ENCODE measurements around the gene HAS3.

Gene HAS3

GRCh38 chr16:69094501-69094900, 11.0 kb upstream of the HAS3 start:
- DNase-seq = no peak

- no peak for DNase-seq
These were observed 10.3 kb upstream of the HAS3 start for GRCh38 chr16:69095193-69095592.

GRCh38 chr16:69100071-69100691, 5.3 kb upstream of the HAS3 start:
- no peak for DNase-seq

- no peak for DNase-seq
These were observed 1.2 kb downstream of the HAS3 start for GRCh38 chr16:69106491-69107315.

GRCh38 chr16:69107316-69107962, 2.0 kb downstream of the HAS3 start:
- DNase-seq = no peak

GRCh38 chr16:69108064-69108904, 2.8 kb downstream of the HAS3 start:
- no peak for DNase-seq

GRCh38 chr16:69108905-69109252, 3.4 kb downstream of the HAS3 start:
- DNase-seq = no peak

GRCh38 chr16:69109486-69110270, 4.2 kb downstream of the HAS3 start:
- DNase-seq = no peak

- DNase-seq = no peak
These were observed 5.0 kb downstream of the HAS3 start for GRCh38 chr16:69110406-69110805.

GRCh38 chr16:69111216-69111875, 5.9 kb downstream of the HAS3 start:
- DNase-seq = no peak

GRCh38 chr16:69111876-69112230, 6.4 kb downstream of the HAS3 start:
- no peak for DNase-seq

- peak in 3 of 6 experiments; percentile 9 to 26 (median 14) for DNase-seq
These were observed 7.1 kb downstream of the HAS3 start for GRCh38 chr16:69112285-69113129.

- DNase-seq = no peak
These were observed 7.8 kb downstream of the HAS3 start for GRCh38 chr16:69113216-69113615.

GRCh38 chr16:69114346-69114975, 9.0 kb downstream of the HAS3 start:
- no peak for DNase-seq

- no peak for DNase-seq
These were observed 9.5 kb downstream of the HAS3 start for GRCh38 chr16:69114976-69115355.

GRCh38 chr16:69115361-69115760, 9.9 kb downstream of the HAS3 start:
- no peak for DNase-seq

- DNase-seq = no peak
These were observed 10.4 kb downstream of the HAS3 start for GRCh38 chr16:69115837-69116236.

GRCh38 chr16:69116256-69116875, 10.9 kb downstream of the HAS3 start:
- no peak for DNase-seq

GRCh38 chr16:69116906-69117305, 11.5 kb downstream of the HAS3 start:
- DNase-seq = no peak

GRCh38 chr16:69118468-69118867, 13.0 kb downstream of the HAS3 start:
- no peak for DNase-seq

Data from stimulated activated naive CD4-positive, alpha-beta T cell (primary cell).